Stimulated activated CD4-positive, alpha-beta T cell treated with anti-CD3 and anti-CD28 coated beads, TNF-alpha, amount 100 ng/mL, for 48 hours (primary cell): ENCODE measurements around the gene AKT3.
A peak's percentile ranks its signal among the peaks of the same experiment; 100 is the strongest.
"Not testable (repeated sequence)": the region's sequence is repeated elsewhere in the genome, so short reads cannot be mapped to it uniquely, and the experiment has no call there.

Source experiments
- DNase-seq, 3 donors: peaks; one replicate each; pipeline ENCODE4 v3.0.0-alpha.2; 2020; ENCODE audit warnings: low read depth in 3 of 3

AKT3 gene

GRCh38 chr1:243850202-243850451 is at the start of gene AKT3:
Gene AKT3, minus strand, starts transcription at chr1:243850243. Its CDS starts 7,073 bp downstream, at chr1:243843170.
- peak in 1 of 3 donors; percentile 69 for DNase-seq

GRCh38 chr1:243898278-243898677 is 48.2 kb upstream of the AKT3 start:
- DNase-seq: no peak

GRCh38 chr1:243896313-243896712 is 46.3 kb upstream of the AKT3 start:
- no peak for DNase-seq

- DNase-seq: no peak
Observed at GRCh38 chr1:243892456-243892855, 42.4 kb upstream of the AKT3 start.

- no peak for DNase-seq
Observed at GRCh38 chr1:243890576-243890975, 40.5 kb upstream of the AKT3 start.

GRCh38 chr1:243885806-243886205 is 35.8 kb upstream of the AKT3 start:
- DNase-seq: no peak

GRCh38 chr1:243884603-243885002 is 34.6 kb upstream of the AKT3 start:
- DNase-seq: no peak

- DNase-seq: no peak
Observed at GRCh38 chr1:243883551-243883950, 33.5 kb upstream of the AKT3 start.

- no peak for DNase-seq
Observed at GRCh38 chr1:243882276-243882675, 32.2 kb upstream of the AKT3 start.

GRCh38 chr1:243877058-243877457 is 27.0 kb upstream of the AKT3 start:
- DNase-seq: not testable (repeated sequence)

GRCh38 chr1:243855616-243856318 is 5.7 kb upstream of the AKT3 start:
- DNase-seq: no peak

GRCh38 chr1:243851765-243852164 is 1.7 kb upstream of the AKT3 start:
- no peak for DNase-seq

GRCh38 chr1:243851257-243851756 is 1.3 kb upstream of the AKT3 start:
- no peak for DNase-seq

- DNase-seq: peak; percentile 53 to 73 (median 67)
Observed at GRCh38 chr1:243850452-243851256, 611 bp upstream of the AKT3 start.

- DNase-seq: peak; percentile 11 to 38 (median 22)
Observed at GRCh38 chr1:243849421-243850201, 432 bp downstream of the AKT3 start.

GRCh38 chr1:243848858-243849420 is 1.1 kb downstream of the AKT3 start:
- peak in 2 of 3 donors; percentile 14 to 26 for DNase-seq

GRCh38 chr1:243848165-243848857 is 1.7 kb downstream of the AKT3 start:
- no peak for DNase-seq

GRCh38 chr1:243846761-243847160 is 3.3 kb downstream of the AKT3 start:
- no peak for DNase-seq

GRCh38 chr1:243845888-243846287 is 4.2 kb downstream of the AKT3 start:
- no peak for DNase-seq

GRCh38 chr1:243844186-243844585 is 5.9 kb downstream of the AKT3 start:
- no peak for DNase-seq

GRCh38 chr1:243842978-243843511 is 7.0 kb downstream of the AKT3 start:
- no peak for DNase-seq
